IPS-18c (cell line): ENCODE results near the gene CTPS1.

Experiments
- H3K4me3 ChIP-seq: 2 replicates; pipeline ENCODE4 v1.7.0; 2013; ENCODE audit warnings: low read depth, mild to moderate bottlenecking, low read length, moderate library complexity; ENCODE audit not compliant: insufficient read depth
- H3K9me3 ChIP-seq: one replicate; pipeline ENCODE4 v1.6.1; 2013; ENCODE audit warnings: mild to moderate bottlenecking, low read length, moderate library complexity; ENCODE audit not compliant: control insufficient read depth, insufficient read depth

The CTPS1 gene

DNA sequence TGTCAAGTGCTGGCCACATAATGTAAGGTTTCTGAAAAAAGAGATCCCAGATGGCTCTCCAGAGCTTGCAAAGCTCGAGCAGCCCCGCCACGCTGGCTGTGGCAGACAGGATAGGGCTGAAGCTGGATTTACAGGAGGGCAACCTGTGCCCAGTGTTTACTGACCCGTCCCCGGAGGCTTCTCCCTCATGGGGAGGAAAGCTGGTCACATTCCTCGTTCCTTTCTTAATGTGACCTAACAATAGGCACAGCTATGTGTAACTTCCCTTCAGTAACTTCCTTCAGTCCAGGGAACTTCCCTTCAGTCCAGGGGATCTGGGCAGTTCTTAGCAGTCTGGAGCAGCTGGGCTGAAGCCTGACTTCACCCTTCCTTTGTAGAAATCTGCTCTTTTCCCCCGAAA lies 34.3 kb downstream of the CTPS1 start:
- Histone ChIP-seq H3K9me3 (no peaks in the 10 kb centered on the region), H3K4me3 (no peak overlapping the region)

DNA sequence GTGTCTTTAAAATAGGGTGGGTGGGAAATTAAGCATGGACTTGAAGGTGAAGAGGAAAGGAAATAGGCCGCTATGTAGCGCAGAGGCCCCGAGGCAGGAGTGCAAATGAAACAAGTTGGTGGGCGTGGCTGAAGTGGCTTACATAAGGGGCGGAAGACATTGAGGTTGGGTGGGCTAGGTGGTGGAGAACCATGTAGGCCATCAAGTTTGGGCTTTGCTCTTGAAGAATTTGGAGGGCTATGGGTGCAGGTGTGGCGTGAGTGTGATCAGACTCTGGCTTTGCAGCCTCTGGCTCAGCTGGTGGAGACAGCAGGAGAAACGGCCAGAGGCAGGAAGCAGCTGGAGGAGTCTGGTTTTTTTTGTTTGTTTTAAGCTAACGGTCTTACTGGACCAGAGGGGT lies 35.4 kb downstream of the CTPS1 start:
- no peak overlapping the region for H3K4me3 ChIP-seq
- no peaks in the 10 kb centered on the region for H3K9me3 ChIP-seq

DNA sequence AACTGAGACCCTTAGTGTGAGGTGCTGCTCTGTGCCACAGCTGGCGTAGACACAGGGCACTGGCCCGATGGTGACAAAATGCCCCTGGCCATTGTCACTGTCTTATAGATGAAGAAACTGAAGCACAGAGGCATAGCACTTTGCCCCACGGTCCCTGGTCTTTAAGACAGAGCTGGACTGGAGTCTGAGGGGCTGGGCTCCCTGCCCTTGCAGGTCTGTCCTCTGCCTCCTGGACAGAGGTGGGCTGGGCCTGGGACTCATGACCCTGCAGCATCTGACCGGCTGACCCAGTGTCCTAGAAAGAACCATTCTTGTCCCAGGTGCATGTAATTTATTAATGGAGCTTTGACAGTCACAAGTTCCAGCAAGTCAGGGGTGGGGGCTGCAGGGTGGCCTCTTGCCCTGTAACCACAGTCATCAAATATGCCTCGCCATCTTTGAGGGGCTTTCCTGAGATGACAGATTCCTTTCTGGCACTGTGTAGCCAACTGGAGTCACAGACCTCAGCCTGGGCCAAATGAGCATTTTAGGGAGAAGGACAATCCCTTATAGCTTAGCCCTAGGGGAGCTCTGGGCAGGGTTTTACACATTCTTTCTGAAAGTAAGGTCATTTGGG lies 35.9 kb downstream of the CTPS1 start:
- no peaks in the 10 kb centered on the region for H3K9me3 ChIP-seq

DNA sequence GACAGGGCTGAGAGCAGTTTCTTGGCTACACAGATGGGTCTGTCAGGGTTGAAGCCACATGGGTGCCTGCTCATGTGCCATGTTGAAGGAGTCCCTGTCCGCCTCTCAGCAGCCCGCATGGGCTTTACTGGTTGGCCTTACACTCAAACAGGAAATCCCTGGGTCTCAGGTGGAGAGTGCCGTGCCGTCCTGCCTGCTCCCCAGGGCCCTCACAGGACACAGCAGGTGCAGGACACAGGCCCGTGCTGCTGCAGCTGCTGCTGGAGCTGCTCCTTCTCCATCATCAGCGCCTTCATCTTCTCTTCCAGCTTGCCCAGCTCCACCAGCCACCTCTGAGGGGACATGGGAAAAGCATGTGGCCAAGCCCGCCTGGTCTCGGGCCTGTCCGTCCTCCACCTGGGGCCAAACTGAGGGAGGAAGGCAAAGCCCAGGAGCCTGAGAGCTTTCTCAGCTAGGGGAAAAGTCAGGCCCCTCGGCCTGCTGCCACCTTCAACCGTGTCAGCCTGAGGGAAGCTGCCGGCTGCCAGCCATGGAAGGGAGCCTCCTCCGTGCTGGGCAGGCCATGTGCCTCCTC lies 36.5 kb downstream of the CTPS1 start:
- Histone ChIP-seq H3K4me3 (no peak overlapping the region), H3K9me3 (no peaks in the 10 kb centered on the region)

More for the DNA sequence above, 35.9 kb downstream of the CTPS1 start:
- no peak overlapping the region for H3K4me3 ChIP-seq

DNA sequence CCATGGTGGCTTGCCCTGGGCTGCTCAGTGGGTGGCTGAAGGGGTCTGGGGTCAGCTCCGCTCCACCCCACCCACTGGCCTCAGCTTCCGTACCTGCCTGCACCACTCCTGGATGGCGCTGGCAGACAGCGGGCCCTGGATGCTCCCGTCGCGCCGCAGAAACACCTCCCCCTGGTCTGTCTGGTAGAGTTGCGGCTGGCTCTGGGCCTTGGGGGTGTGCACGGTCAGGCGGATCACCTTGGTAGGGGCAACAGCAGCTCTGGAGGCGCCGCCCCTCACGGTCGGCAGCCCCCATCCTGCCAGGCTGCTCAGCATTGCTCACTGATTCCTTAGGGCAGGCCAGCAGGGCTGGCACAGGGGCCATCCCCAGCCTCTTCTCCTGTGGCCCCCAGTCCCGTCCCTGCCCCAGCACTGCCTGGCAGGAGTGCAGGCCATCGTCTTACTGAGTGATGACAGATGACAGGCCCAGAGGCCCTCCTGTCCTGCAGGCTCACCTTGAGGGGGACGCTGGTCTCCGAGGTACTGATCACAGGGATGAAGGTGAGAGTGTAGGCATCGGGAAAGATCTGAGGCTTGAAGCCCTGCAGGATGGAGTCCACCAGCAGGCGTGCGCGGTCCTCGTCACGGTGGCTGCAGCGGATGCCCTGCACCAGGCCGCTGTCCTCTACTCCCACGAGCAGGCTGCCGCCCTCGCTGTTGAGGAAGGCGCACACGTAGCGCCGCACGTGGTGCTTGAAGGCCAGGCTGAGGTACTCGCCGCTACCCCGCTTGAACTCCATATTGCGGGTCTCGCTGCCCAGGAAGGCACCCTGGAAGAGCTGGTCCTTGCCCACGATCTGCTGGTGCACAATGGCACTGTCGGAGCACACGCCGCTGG lies 37.9 kb downstream of the CTPS1 start:
- Histone ChIP-seq H3K9me3 (no peaks in the 10 kb centered on the region), H3K4me3 (no peak overlapping the region)

DNA sequence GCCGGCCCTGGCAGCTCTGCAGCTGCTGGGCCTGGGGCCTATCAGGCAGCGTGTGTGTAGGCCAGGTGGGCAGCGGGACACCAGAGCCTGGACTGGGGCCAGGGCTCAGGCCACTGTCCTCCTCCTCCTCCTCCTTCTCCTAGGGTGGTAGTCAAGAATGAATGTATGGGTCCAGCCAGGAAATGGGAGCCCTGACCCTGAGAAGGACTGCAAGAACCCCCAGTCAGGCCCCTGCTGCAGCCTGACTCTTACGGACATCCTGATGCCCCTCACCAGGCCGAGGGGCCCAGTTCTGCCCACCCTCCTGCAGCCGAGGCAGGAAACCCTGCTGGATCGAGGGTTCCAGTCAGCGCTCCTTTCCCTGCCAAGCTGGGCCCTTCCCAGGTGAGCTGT lies 38.5 kb downstream of the CTPS1 start:
- Histone ChIP-seq H3K4me3 (no peak overlapping the region), H3K9me3 (no peaks in the 10 kb centered on the region)

DNA sequence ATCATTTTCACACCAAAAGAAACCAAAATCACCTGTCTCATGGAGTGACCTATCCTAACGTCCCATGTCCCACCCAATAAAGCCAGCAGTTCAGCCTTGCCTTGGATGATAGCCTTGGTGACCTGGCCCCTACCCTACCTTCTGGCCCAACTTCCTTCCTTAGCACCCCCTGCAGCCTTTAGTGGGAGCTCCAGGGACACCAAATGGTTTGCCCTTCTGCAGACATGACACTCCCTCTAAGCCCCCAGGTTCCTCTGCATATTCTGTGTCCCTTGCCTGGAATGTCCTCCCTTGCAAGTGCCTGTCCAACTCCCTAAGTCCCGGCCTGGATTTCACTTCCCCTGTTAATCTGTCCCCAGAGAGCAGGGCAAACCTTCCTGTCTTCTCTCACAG lies 39.9 kb downstream of the CTPS1 start:
- Histone ChIP-seq H3K9me3 (peaks cover 2% of the 10 kb centered on the region), H3K4me3 (no peak overlapping the region)

DNA sequence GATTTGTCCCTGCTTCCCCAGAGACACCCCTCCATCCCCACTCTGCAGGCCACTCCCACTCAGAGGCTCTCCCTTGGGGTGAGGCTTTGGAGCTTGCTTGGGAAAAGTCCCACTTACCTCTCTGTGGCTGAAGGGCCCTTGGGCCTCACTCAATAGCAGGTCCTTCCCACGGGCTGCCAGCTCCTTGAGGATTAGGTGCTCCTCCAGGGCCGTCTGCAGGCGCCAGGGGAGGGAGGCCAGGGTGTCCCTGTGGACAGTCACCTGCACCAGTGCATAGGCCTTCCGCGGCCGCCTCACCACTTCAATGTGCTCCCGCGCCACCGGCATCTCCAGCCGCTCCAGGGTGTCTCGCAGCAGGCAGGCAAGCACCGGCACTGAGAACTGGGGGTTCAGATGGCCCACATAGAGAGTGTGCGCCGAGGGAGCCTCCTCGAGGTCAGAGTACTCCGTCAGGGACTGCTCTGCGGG lies 40.6 kb downstream of the CTPS1 start:
- Histone ChIP-seq H3K9me3 (peaks cover 2% of the 10 kb centered on the region), H3K4me3 (no peak overlapping the region)

DNA sequence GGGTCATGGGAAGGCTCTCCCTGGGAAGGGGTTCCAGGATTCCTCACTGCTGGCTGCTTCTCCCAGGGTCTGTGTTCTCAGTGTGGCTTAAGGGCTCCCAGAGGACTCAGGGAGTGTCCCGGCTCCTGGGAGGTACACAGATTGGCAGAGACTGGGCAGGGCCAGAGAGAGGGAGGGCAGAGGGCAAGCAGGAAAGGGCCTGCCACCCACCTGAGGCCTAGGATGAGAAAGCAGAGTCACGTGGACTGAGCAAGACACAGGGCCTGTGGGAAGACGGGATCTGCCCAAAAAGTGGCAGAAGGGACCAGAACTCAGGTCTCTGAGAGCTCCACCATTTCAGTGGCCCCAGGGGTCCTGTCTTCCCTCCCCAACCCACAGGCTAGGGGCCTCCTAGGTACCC lies 41.2 kb downstream of the CTPS1 start:
- no peak overlapping the region for H3K4me3 ChIP-seq
- H3K9me3 ChIP-seq: peaks cover 2% of the 10 kb centered on the region

DNA sequence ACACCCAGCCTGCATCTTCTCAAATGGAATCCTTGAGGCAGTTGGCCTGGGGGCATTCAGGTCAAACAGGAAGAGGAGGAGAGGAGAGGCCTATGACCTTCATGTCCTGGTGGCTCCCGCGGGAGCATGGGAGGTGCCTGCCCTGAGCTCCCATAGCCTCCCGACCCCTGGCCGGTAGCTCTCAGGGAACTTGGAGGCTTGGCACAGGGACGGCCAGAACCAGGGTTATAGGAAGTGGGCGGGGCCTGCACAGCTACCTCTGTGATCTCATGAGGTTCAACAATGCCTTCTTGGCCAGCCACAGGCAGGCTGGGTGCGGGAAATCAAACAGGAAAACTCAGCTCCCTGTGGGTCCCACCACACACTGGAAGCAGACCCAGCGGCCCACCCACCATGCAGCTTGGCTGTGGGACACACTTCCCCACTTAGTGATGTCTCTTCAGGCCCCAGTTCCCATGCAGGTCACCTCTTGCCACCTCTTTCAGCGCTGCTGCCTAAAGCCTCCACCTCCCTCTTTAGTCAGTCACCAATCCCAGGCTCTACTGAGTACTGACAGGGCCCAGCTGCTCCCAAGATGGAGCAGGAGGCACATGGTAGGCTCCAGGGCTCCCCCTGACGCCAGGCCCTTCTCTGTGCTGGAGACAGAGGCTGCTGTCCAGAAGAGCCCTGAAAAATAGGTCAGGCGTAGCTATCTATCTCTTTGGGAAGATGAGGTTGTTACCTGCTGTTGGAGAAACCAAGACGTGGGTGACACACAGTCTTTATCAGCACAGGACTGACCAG lies 42.2 kb downstream of the CTPS1 start, which contains the start of gene SLFNL1:
TSS of gene SLFNL1 (minus strand) at position 200 of the 783 bp plus-strand sequence. CDS start 1,065 bp downstream, outside the sequence.
- Histone ChIP-seq H3K9me3 (peaks cover 2% of the 10 kb centered on the region), H3K4me3 (no peak within 1 kb of the TSS)

DNA sequence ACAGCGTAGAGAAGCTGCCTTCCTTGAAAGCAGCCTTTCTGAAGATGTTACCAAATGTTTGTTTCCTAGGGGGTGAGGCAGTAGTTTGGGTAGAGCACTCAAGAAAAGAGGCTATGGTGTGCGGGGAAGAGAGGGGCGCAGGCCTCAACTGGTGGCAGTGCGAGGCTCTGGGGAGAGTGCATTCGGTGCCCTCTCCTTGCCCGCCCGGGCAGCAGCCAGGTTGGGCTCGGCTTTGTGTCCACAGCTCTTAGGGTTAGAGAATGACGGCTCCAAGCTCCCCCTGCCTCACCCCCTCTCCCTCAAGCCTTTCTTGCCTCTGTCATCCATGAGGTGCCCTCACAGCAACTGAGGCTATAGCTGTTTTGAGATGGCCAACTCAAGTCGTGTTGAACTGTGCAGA lies 42.9 kb downstream of the CTPS1 start:
- no peak overlapping the region for H3K4me3 ChIP-seq
- peaks cover 2% of the 10 kb centered on the region for H3K9me3 ChIP-seq

DNA sequence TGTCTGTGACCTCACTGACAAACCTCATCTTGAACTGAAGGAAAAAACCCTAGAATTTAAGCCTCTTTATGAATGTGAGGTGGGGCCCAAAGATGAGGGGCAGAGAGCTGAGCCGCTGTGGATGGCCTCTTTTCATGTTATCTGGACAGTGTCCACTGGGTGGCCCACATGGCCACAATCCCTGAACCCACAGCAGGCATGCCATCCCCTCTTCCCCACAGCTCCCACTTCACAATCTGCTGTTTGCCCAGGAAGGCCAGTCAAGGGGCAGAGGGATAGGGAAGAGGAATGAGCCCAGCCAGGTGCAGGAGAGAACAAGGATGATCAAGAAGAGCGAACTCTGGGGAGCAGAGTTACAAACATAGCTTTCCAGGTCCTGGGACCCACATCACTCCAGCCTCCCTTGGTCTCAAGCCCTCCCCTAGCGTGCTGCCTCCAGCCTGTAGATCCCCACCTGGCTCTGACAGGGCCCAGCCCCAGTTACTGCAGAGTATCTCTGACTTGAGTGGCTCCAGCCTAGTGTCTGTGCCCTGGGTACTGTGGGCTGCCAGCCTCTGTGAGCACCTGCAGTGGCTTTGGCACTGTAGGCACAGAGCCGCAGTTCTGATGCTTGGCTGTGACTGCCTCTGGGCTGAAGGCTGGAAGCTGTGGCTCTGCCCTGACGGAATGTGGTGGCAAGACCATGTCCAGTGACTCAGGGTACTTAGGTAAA lies 43.9 kb downstream of the CTPS1 start:
- Histone ChIP-seq H3K4me3 (no peak overlapping the region), H3K9me3 (peaks cover 2% of the 10 kb centered on the region)

DNA sequence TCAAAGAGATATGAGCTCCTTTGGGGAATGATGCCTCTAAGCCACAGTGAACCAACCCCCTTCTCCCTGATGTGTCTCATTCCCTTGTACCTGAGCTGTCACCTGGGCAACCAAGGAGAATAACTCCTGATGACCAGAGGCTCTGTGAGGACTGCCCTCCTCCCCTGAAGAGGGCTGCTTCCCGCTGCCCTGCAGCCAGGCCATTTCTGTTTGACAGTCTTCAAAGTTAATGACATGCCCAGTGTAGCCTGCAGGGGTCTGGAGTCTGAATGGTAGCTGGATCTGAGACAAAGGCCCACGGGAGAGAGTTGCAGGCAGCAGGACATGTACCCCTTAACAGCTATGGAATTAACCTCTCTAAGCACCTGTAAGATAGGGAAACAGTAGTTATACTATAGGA lies 45.5 kb downstream of the CTPS1 start:
- H3K9me3 ChIP-seq: peaks cover 2% of the 10 kb centered on the region
- H3K4me3 ChIP-seq: no peak overlapping the region

DNA sequence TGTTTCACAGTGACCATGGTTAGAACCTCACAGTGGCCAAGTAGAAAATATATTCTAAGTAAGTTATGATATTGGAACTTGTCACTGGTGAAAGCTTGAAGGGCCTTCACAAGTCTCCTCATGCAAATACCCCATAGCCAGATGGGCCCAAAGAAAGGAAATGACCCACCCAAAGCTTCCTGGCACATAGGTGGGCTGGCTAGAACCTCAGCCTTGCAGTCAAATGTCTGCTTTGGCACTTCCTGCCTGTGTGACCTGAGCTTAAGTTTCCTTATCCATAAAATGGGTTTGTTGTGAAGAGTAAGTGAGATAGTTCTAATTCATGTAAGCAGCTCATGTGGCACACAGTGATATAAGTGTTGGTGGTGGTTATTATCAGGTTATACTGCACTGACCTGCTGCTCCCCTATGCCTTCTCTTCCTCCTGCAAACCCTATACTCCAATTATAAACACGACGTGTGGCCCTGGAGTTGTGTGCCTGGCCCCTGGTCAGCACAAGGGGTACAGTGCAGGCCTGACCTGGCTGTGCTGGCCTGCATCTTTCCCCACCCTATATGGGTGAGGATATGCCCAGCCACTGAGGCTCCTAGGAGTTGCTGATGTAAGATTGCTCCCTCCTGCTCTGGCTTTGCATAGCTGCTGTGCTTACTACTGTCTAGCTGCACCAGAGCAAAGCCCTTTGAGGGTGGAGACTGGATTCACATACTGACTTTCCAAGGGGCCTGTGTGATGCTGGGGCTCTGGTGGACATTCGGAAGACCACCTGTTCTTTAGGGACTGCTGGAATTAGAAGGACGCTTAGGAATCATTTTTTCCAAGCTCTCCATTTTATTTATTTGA lies 46.7 kb downstream of the CTPS1 start:
- peaks cover 2% of the 10 kb centered on the region for H3K9me3 ChIP-seq
- no peak overlapping the region for H3K4me3 ChIP-seq

DNA sequence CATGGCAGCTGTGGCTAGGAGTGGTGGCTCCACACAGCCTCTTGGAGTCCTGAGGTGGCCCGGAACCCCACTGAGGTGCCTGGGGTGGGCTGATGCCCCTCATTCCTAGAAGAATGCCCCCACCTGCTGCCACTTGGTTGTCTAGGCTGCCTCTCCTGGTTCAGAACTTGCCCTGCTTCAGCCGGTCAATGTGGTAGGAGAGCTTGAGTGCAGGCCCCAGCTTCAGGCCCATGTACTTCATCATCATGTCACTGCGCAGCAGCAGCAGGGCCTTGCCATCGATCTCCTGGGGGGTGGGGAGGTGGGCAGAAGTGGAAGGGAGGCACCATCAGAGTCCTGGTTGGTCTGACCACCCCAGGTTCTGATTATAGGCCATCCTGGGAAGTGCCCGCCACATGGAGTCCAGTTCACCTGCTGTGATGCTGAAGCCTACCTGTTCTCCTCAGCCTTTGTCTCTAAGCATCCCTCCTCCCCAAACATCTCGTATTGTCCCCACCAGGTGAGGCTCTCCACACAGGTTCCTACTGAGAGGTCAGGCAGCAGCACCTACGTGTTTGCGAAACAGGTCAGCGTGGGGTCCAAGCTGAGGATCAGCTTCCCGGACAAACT lies 48.6 kb downstream of the CTPS1 start:
- H3K4me3 ChIP-seq: no peak overlapping the region

More for the DNA sequence above, 48.6 kb downstream of the CTPS1 start:
- peaks cover 2% of the 10 kb centered on the region for H3K9me3 ChIP-seq
